Daoy (cell line): ENCODE results near the gene COPS3. TPM values are rescaled to one million over a fixed set of nuclear protein-coding genes. Genes with fewer than 3 reads are reported as not detected.

Experiments
- DNase-seq: peaks from one replicate; pipeline ENCODE4 v3.0.0-alpha.2; 2015; ENCODE audit warnings: low read depth
- total RNA-seq: library from RNA; depleted of rRNA; stranded (reverse); fragments of >200 nt; shearing (Covaris generic); gene quantifications from 2 replicates; pipeline ENCODE4 v1.2.3, GENCODE V29; 2014

Gene COPS3
- total RNA-seq, 1 experiment from 2014 or later = 290 TPM

- DNase-seq = no peak
Measured at GRCh38 chr17:17220529-17220928, 60.5 kb downstream of the COPS3 start.

- DNase-seq = no peak
Measured at GRCh38 chr17:17217995-17218394, 63.1 kb downstream of the COPS3 start.

- DNase-seq = no peak
Measured at GRCh38 chr17:17216776-17217175, 64.3 kb downstream of the COPS3 start.

- no peak for DNase-seq
Measured at GRCh38 chr17:17216236-17216635, 64.8 kb downstream of the COPS3 start.

- no peak for DNase-seq
Measured at GRCh38 chr17:17215575-17215974, 65.5 kb downstream of the COPS3 start.

- DNase-seq = no peak
Measured at GRCh38 chr17:17214646-17215436, 66.2 kb downstream of the COPS3 start.

- DNase-seq = no peak
Measured at GRCh38 chr17:17213775-17214174, 67.3 kb downstream of the COPS3 start.

GRCh38 chr17:17207998-17208397 is 73.0 kb downstream of the COPS3 start:
- DNase-seq = no peak

GRCh38 chr17:17206913-17207335 is 74.1 kb downstream of the COPS3 start:
- DNase-seq = no peak

- DNase-seq = peak; percentile 91
Measured at GRCh38 chr17:17206124-17206912, 74.7 kb downstream of the COPS3 start, which contains the start of gene PLD6. Gene PLD6 (minus strand): TSS chr17:17206333. CDS start chr17:17206286, 47 bp downstream.

GRCh38 chr17:17205368-17206123 is 75.5 kb downstream of the COPS3 start:
- DNase-seq = peak; percentile 70

GRCh38 chr17:17204635-17205231 is 76.3 kb downstream of the COPS3 start:
- DNase-seq = no peak

- DNase-seq = no peak
Measured at GRCh38 chr17:17204041-17204591, 76.9 kb downstream of the COPS3 start.

- no peak for DNase-seq
Measured at GRCh38 chr17:17203173-17203730, 77.8 kb downstream of the COPS3 start.

- no peak for DNase-seq
Measured at GRCh38 chr17:17201907-17202306, 79.1 kb downstream of the COPS3 start.

GRCh38 chr17:17201271-17201670 is 79.8 kb downstream of the COPS3 start:
- no peak for DNase-seq

- DNase-seq = no peak
Measured at GRCh38 chr17:17200831-17201230, 80.2 kb downstream of the COPS3 start.

GRCh38 chr17:17200311-17200710 is 80.7 kb downstream of the COPS3 start:
- no peak for DNase-seq

GRCh38 chr17:17198281-17198680 is 82.8 kb downstream of the COPS3 start:
- DNase-seq = no peak

GRCh38 chr17:17196776-17197175 is 84.3 kb downstream of the COPS3 start:
- DNase-seq = no peak
